IPS-18a (cell line): ENCODE data around the gene TCEA2.
"Not testable (repeated sequence)": the region's sequence is repeated elsewhere in the genome, so short reads cannot be mapped to it uniquely, and the experiment has no call there.

Experiments
- H3K27ac ChIP-seq: one replicate; pipeline ENCODE4 v1.5.1; 2013; ENCODE audit warnings: low read length
- H3K27me3 ChIP-seq: one replicate; pipeline ENCODE4 v1.6.1; 2013; ENCODE audit warnings: mild to moderate bottlenecking, low read length; ENCODE audit not compliant: control insufficient read depth, insufficient read depth
- H3K36me3 ChIP-seq: one replicate; pipeline ENCODE4 v1.6.1; 2013; ENCODE audit warnings: low read depth, low read length; ENCODE audit not compliant: control insufficient read depth
- H3K4me1 ChIP-seq: one replicate; pipeline ENCODE4 v1.6.1; 2013; ENCODE audit warnings: low read depth, low read length; ENCODE audit not compliant: control insufficient read depth
- H3K4me3 ChIP-seq: one replicate; pipeline ENCODE4 v1.5.1; 2013; ENCODE audit warnings: low read length
- H3K9ac ChIP-seq: one replicate; pipeline ENCODE4 v1.6.1; 2013; ENCODE audit warnings: mild to moderate bottlenecking, low read length, moderate library complexity
- H3K9me3 ChIP-seq: one replicate; pipeline ENCODE4 v1.6.1; 2013; ENCODE audit warnings: low read depth, low read length; ENCODE audit not compliant: control insufficient read depth

The TCEA2 gene

DNA sequence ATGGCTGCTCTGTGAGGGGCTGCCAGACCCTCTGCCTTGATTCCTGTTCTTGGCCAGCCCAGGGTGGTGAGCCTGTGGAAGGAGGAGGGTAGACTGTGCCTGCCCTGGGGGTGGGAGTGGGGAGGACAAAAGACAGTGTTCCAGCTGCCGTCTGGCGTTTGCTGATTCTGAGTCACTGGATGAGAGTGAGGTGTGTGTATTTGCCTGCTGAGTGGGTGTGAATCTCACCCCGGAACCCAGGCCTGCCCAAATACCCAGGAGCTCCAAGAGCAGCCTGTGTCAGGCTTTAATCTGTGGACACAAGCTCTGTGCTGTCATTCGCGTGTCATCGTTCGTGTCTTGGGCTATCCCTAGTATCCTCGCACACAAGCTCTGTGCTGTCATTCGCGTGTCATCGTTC, 23.8 kb downstream of the TCEA2 start:
- Histone ChIP-seq H3K36me3 (no peaks in the 10 kb centered on the region), H3K4me3 (no peak overlapping the region), H3K9me3 (no peaks in the 10 kb centered on the region), H3K4me1 (peaks cover 7% of the 10 kb centered on the region), H3K27me3 (peaks cover 41% of the 10 kb centered on the region), H3K9ac (no peak overlapping the region), H3K27ac (no peak overlapping the region)

- H3K9ac ChIP-seq, H3K4me3 ChIP-seq, H3K4me1 ChIP-seq, H3K27ac ChIP-seq, H3K9me3 ChIP-seq, H3K36me3 ChIP-seq: not testable (repeated sequence)
- H3K27me3 ChIP-seq: peaks cover 36% of the 10 kb centered on the region
Measured at GRCh38 chr20:64087226-64087825, 24.3 kb downstream of the TCEA2 start.

DNA sequence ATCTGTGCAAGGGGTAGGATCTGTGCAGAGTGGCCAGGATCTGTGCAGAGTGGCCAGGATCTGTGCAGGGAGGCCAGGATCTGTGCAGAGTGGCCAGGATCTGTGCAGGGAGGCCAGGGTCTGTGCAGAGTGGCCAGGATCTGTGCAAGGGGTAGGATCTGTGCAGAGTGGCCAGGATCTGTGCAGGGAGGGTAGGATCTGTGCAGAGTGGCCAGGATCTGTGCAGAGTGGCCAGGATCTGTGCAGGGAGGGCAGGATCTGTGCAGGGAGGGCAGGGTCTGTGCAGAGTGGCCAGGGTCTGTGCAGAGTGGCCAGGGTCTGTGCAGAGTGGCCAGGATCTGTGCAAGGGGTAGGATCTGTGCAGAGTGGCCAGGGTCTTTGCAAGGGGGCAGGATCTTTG, 25.6 kb downstream of the TCEA2 start:
- not testable (repeated sequence) for H3K4me1 ChIP-seq, H3K27ac ChIP-seq, H3K36me3 ChIP-seq, H3K9me3 ChIP-seq, H3K4me3 ChIP-seq, H3K9ac ChIP-seq
- H3K27me3 ChIP-seq: peaks cover 25% of the 10 kb centered on the region

DNA sequence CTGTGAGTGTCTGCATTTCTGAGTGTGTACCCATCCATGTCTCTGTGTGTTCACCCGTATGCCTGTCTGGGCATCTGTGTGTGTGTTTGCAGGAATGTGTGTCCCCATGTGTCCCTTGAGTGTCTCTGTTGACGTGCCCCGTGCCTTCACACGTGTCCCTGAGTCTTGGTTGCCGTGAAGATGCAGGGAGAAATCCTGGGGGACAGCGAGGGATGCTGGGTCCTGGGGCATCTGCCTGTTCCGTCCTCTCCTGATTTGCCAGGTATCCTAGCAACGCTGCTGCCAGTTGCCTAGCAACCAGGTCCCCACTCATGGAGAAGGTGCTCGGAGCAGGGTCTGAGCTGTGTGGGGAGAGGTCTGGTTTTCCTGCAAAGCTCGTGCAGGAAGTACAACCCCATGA, 27.2 kb downstream of the TCEA2 start:
- Histone ChIP-seq H3K27ac (no peak overlapping the region), H3K9ac (no peak overlapping the region)

DNA sequence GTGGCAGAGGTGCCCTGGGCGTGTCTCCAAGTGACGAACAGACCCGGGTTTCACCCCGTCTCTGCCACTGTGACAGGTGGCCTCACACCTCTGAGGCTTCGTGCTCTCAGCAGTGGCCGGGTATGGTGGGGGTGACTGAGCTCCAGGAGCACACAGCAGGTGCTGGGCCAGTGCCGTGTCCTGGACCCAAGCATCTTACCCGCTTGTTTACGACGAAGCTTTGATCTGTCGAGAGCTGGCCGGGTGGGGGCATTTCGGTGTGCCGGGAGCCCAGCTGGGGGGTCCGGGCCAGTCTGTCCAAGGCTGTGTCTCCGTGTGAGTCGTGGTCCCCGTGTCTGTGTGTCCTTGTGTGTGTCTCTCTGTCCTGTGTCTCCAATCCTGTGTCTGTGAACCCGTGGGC, 28.3 kb downstream of the TCEA2 start:
- Histone ChIP-seq H3K9ac (no peak overlapping the region), H3K9me3 (no peaks in the 10 kb centered on the region), H3K27me3 (no peaks in the 10 kb centered on the region), H3K27ac (no peak overlapping the region), H3K36me3 (no peaks in the 10 kb centered on the region), H3K4me1 (no peaks in the 10 kb centered on the region), H3K4me3 (no peak overlapping the region)

More for the DNA sequence above, 27.2 kb downstream of the TCEA2 start:
- Histone ChIP-seq H3K36me3 (no peaks in the 10 kb centered on the region), H3K4me3 (no peak overlapping the region), H3K27me3 (peaks cover 10% of the 10 kb centered on the region), H3K4me1 (no peaks in the 10 kb centered on the region), H3K9me3 (no peaks in the 10 kb centered on the region)

DNA sequence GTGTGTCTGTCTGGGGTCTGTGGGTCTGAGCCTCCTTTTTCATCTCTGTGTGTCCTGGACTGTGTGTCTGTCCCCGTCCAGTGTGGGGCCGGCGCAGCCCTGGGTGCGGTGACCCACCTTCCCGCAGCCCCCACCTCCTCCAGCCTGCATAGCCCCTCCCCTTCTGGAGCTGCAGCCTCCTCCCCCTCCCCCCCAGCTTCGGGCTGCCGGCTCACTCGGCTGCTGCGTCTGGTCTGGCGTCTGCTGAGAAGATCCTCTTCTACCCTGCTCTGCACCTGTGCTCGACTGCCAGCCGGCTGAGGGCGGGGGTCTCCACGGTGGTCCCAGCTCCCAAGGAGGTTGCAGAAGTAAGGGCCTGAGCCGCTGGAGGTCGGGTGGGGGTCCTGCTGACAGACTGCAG, 28.8 kb downstream of the TCEA2 start:
- Histone ChIP-seq H3K9me3 (no peaks in the 10 kb centered on the region), H3K36me3 (no peaks in the 10 kb centered on the region), H3K9ac (no peak overlapping the region), H3K4me1 (no peaks in the 10 kb centered on the region), H3K27ac (no peak overlapping the region), H3K4me3 (no peak overlapping the region), H3K27me3 (no peaks in the 10 kb centered on the region)

- Histone ChIP-seq H3K4me1 (no peaks in the 10 kb centered on the region), H3K4me3 (no peak overlapping the region)
Measured at GRCh38 chr20:64092258-64093012, 29.4 kb downstream of the TCEA2 start.

DNA sequence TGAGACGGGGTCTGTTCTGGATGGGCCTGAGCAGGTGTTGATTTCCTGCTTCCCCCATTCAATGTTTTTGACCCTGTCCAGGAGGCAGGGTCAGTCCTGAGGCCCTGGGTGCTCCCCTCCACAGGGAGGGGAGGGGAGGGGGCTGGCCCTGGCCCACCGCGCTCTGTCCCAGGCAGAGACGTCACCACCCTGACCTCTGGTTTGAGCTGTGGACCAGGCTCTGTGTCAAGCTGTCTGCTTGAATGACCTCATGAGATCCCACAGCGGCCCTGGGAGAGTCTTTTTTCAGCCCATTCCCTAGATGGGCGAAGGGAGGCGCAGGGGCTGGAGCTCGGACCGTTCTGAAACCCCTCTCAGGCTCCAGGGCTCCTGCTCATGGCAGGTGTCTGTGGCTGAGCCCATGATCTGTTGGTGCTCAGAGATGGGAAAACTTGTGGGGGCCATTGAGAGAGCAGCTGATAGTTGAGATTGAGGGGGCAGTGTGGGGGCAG, 30.1 kb downstream of the TCEA2 start:
- no peaks in the 10 kb centered on the region for H3K4me1 ChIP-seq
- H3K9me3 ChIP-seq: no peaks in the 10 kb centered on the region
- H3K4me3 ChIP-seq: no peak overlapping the region
- H3K9ac ChIP-seq: no peak overlapping the region
- H3K27ac ChIP-seq: no peak overlapping the region
- no peaks in the 10 kb centered on the region for H3K27me3 ChIP-seq
- no peaks in the 10 kb centered on the region for H3K36me3 ChIP-seq

More at GRCh38 chr20:64092258-64093012, 29.4 kb downstream of the TCEA2 start:
- Histone ChIP-seq H3K27me3 (no peaks in the 10 kb centered on the region), H3K9ac (no peak overlapping the region), H3K9me3 (no peaks in the 10 kb centered on the region), H3K36me3 (no peaks in the 10 kb centered on the region), H3K27ac (no peak overlapping the region)

DNA sequence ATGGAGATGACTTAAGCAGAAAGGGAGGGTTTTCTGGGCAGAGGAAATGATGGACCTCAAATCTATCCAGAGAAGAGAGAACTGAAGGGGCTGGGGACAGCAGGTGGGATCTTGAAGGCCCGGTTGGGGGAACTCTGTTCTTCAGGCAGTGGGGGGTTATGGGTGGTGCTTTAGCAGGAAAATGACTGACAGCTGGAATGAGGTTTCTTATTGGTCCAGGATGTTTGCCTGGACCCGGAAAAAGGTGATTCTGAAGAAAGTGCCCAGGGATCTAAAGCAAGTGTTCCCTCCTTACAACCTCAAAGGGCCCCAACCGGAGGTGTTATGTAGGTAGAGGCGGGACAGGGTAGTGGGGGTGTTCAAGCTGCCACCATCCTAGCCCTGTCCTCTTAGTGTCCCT, 32.5 kb downstream of the TCEA2 start:
- Histone ChIP-seq H3K27ac (no peak overlapping the region), H3K9me3 (no peaks in the 10 kb centered on the region), H3K4me1 (no peaks in the 10 kb centered on the region), H3K36me3 (no peaks in the 10 kb centered on the region), H3K4me3 (no peak overlapping the region), H3K9ac (no peak overlapping the region), H3K27me3 (peaks cover 2% of the 10 kb centered on the region)

DNA sequence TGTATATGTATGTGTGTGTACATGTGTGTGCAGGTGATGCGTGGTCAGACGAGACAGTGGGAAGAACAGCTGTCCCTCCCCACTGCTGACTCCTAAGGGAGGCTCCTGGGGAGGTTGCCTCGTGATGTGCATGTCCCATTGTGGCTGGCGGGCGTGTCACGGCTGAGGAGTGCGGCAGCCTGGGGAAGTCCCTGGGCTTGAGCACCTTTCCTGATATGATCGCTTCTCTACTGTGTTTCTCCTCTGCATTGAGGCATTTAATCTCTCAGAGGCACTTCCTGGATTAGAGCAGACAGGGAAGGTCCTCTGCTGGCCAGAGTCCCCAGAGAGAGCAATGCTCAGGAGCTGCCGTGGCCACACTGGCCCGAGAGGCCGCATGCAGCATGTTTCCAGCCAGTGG, 32.9 kb downstream of the TCEA2 start:
- Histone ChIP-seq H3K9me3 (no peaks in the 10 kb centered on the region), H3K9ac (no peak overlapping the region), H3K4me3 (no peak overlapping the region), H3K27me3 (peaks cover 7% of the 10 kb centered on the region), H3K27ac (no peak overlapping the region), H3K4me1 (no peaks in the 10 kb centered on the region), H3K36me3 (no peaks in the 10 kb centered on the region)

GRCh38 chr20:64096535-64096934, 33.5 kb downstream of the TCEA2 start:
- Histone ChIP-seq H3K4me3 (no peak overlapping the region), H3K27me3 (peaks cover 13% of the 10 kb centered on the region), H3K9ac (no peak overlapping the region), H3K27ac (no peak overlapping the region), H3K36me3 (no peaks in the 10 kb centered on the region), H3K4me1 (no peaks in the 10 kb centered on the region), H3K9me3 (no peaks in the 10 kb centered on the region)

GRCh38 chr20:64098471-64099013, 35.5 kb downstream of the TCEA2 start:
- Histone ChIP-seq H3K9ac (no peak overlapping the region), H3K27me3 (peaks cover 32% of the 10 kb centered on the region), H3K9me3 (no peaks in the 10 kb centered on the region), H3K4me1 (no peaks in the 10 kb centered on the region), H3K36me3 (no peaks in the 10 kb centered on the region), H3K27ac (no peak overlapping the region), H3K4me3 (no peak overlapping the region)
